GM19238 (cell line): ENCODE results near the gene DLG2.
"Not testable (repeated sequence)": the region's sequence is repeated elsewhere in the genome, so short reads cannot be mapped to it uniquely, and the experiment has no call there.

ENCODE experiments used
- DNase-seq: peaks from one replicate; pipeline ENCODE4 v3.0.0; 2011; ENCODE audit warnings: low spot score; ENCODE audit not compliant: insufficient read length

DLG2 gene

DNA sequence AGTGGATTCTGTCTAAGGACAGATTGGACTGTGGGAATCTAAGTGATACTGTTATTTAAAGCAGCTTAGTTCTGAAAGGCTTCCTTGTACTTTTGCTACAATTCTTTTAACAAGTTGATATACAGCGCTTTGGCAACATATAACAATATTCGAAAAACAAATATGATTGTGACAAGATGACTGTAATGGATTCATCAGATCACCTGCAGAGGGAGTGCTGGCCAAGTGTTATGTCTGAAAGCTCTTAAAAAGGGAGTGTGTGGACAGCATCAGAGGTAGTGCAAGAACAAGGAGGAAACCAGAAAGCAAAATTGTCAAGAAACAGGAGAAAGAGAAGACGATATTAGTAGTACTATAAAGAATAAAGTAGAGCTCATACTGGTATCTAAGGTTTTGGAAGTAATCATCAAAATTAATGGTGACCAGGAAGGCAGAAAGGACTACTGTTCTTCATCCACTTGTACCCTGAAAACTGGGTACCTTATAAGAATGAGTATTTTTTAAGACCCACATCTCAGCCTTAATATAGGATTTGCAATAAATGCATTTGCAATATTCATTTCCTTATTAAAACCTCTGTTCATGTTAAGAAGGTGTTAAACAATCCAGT is 1229.0 kb downstream of the DLG2 start:
- DNase-seq = no peak

DNA sequence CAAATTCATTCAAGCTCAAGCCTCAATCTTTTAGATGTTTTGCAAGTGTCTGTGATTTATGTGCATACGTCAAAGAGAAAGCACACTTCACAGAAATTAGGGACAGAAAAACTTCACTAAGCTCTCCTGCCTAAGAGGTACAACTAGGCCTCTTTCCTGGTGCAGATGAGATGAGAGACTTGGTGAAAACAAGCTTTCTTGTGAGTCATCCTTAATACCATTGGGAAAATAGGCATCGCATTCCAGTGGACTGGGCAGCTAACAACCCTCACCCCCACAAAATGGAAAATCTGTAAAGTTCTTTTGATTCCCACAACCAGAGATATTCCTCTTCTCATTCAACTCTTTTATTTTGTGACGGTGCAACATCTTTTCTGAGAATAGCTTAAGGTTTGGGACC is 1230.6 kb downstream of the DLG2 start:
- no peak for DNase-seq

DNA sequence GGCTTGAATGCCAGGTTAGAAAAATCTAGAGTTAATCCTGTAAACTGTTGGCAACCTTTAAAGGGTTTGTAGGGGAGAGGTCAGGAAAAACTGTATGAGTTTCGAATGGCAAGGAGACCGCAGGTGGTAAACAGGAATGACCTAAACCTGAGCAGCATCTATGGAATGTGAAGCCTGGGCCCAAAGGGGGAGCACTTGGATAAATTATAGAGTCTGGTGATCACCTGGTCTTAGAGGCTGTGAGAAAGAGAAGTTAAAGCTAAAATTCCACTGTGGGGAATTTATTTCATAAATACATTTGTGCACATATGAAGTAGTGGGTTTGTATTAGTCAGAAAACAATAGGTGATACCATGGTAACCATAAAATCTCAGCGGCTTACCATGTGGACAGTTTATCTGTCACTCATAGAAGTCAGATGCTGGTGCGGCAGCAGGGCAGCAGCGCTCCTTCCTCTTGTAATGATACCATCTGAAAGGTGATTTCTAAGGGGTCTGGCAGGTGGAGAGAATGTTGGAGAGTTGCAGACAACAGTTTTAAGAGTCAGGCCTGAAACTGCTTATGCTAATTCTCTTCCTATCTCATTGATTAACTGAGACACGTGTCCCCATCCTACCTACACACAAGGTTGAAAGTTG is 1236.6 kb downstream of the DLG2 start:
- DNase-seq = no peak

DNA sequence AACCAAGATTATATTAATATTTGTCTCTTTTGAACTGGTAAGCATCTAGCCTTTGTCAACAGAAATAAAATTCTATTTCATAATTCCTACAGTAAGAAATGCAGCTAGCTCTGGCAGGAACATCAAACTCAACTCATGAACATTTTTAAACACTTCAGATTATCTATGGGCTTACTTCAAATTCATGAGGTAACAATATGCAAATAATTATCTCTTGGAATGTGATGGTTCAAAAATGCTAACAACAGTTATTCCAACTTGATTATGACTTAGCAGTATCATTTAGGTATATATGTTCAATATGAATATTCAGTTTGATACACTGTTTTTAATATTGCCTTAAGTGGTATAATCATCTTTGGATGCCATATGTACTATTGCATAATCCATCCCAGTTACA is 1237.4 kb downstream of the DLG2 start:
- no peak for DNase-seq

DNA sequence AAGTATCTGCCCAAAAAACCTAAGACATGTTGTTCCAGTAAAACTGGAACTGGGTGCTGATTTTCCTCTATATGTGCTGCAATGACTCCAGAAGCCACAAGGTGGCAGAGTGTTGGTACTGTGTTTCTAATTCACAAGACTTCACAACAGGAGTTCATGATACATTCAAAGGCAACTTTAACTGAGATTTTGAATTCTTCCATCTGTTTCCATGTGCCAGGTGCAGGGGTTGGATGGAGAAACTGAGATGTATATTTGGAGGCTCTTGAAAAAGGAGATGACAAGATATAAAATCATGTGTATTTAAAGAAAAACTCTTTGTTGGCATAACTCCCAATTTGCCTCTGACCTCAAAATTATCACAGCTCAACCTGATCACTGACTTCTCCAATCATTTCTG is 1242.4 kb downstream of the DLG2 start:
- no peak for DNase-seq

DNA sequence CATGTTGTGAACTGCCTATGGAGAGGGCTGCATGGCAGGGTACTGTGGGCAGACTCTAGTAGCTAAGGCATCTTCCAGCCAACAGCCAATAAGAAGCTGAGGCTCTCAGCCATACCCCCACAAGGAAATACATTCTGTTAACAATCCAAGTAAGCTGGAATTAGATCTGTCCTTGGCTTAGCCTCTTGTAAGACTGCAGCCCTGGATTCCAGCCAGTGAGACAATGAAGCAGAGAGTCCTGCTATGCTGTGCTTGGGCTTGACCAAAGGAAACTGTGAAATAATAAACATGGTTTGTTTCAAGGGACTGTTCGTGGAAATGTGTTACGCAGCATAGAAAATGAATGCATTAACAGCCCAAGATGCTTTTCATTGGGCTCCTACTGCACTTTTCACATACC is 1243.6 kb downstream of the DLG2 start:
- DNase-seq = no peak

DNA sequence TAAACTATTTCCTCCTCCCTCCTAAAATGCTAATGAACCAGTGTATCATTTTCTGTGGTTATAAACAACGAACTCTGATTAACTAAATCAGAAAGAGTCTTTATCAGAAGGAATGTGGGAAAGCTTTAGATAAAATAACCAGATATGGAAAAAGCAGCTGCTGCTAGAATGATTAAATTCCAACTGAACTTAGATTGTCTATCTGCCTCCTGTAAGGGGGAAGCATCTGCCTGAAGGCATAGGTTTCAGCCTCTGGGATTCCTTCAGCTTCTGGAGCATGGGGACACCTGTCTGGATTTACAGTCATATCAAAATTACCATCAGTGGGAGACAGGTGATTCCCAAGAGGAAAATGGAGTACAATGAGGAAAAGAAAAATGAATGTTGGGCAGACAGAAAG is 1245.5 kb downstream of the DLG2 start:
- no peak for DNase-seq

DNA sequence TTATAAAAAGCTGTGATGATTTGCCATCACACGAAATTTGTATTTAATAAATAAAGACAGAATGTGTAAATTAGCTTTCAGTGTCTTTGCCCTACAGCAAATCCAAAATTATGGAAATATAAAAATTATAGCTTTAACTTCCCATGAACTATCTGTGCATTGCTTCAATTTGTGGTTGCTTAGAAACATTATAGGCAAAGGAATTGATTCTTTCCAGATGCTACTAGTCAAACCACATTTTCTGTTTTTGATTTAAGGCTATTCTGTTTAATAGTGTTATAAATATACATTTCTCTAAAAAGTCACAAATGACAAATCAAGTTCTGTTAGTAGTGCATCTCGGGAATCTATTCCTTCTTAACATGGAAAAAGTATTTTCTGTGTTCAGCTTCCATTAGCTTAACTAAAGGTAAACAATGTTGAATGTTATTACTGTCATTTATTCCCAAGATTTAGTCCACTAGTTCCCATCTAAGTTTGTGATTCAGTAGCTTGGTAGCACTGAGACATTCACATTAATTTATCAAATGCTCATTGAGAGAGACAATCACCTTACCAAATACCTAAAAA is 1254.7 kb downstream of the DLG2 start:
- no peak for DNase-seq

DNA sequence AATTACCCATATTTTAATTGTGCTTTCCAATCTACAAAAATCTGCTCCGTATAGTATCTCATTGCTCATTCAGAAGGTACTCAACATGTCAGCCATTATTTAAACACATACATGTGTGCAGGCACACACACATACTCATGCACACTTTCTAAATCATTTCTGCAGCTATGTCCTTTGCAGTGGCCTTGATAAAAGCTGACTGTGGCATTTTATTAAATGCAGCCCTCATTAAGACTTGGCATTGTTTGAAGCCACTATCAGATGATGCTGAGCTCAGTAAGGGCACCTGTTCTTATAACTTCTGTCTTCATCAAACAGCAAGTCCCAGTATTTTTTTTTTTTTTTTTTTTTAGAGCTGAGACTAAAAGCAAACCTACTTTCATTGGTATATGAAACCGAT is 1269.1 kb downstream of the DLG2 start:
- no peak for DNase-seq

DNA sequence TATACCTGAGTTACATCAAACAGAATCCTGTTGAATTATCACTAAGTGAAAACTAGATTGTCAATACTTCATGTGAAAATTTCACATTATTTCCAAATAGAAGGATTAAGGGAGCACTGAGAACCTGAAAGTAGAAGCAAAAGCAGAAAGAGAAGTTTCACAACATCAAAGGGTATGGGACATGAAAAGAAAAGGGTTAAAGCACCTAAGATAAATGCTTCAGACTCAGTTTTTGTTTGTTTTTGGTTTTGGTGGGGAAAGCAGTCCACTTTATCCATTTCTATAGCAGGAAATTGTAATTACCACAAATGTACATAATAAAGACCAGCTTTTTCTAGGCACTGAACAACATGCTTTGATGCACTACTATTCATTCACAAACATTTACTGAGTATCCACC is 1271.2 kb downstream of the DLG2 start:
- DNase-seq = no peak

DNA sequence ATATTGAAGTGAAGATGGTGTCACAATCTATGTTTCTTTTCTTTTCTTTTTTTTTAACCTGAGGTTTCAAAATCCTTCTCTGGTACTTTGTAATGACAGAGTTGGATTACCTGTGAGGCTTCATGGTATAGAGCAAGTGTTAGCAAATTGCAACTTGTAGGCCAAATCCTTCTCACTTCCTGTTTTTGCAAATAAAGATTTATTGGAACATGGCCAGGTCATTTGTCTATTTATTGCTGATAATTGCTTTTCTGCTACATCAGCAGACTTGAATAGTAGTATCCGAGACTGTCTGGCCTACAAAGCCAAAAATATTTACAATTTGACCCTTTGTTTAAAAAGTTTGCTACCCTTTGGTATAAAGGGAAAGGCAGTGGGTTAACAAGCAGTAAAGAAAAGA is 1281.5 kb downstream of the DLG2 start:
- DNase-seq = no peak

DNA sequence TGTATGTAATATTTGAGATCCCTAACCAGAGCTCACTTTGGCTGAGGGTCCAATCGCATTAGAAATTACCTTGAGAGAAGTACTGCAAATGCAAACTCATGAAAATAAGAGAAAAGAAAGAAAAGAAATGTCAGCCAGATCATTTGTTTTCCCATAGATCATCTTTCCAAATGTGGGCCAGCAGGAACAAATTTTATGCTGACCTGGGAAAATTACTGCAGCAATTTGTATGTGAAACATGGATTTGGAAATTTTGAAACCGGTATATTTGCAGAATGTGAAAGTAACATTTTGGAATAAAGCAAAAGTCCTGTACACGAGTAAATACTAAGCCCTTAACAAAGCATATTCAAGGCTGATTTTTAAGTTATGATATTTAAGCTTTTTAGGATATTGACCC is 1282.1 kb downstream of the DLG2 start:
- DNase-seq = no peak

DNA sequence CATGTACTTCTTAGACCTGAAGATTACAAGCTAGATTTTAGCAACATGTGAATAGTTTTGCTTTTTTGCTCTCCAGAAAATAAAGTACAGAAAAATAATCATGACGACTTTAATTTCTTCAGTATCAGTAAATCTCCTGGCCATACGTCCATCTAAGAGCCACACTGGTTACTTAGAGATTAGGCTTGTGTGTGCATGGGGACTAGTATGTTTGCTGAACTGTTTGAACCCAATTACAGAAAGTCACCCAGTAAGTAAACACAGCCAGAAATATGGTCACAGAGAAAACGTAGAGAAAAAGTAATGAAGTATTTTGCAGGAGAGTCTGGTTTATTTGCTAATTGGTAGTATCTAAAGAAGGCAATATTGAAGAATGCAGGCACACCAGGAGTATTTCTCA is 1287.3 kb downstream of the DLG2 start:
- no peak for DNase-seq

DNA sequence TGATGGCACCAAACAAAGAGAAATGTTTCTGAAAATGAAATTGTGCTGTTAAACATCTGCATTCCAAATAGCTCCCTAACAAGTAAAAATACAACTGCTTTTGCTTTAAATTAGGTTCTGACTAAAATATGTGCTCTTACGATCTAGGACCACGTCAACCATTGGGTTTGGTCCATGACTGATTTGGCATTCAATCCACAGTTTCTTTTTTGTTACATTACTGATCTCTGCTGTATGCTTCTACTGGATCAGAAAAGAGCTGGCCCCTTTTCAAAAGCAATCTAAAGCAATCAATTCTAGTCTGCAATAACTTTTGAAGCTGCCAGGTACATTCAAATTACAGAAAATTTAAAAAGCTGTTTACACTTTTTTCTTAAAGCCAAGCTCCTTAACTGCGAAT is 1293.9 kb downstream of the DLG2 start:
- no peak for DNase-seq

DNA sequence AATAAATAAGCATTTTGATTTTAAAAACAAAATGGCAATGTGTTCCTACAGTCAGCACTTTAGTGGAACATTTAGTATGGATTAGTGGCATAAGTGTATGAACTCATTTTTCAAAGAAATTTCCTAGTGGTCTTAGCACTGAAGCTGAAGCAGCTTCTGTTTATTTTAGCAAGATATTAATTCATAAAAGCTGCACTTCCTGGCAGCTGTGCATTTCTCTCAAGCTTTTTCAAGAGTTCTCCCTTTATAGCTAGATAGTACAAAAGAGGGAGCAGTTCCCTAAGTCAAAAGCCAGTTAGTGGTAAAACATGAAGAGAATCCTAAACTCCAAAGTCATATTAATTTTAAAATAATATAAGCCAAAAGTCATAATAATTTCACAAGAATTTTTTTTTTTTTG is 1304.9 kb downstream of the DLG2 start:
- no peak for DNase-seq

DNA sequence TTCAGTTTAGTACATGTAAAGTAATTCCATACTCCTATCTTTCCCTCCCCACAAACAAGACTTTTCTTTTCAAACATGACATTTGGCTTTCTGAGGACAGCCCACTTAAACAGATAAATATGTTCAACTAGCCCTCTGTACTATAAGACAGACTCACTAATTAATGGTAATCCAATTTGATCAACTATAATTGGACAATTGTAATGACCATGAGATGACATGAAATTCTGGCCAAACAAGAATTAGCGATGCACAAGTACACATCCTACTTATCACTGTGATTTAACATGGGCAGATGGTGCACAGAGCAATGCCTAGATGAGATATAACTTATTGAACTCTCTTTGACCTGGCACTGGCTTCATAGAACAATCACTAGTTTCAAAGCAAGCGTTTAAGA is 1307.3 kb downstream of the DLG2 start:
- no peak for DNase-seq

DNA sequence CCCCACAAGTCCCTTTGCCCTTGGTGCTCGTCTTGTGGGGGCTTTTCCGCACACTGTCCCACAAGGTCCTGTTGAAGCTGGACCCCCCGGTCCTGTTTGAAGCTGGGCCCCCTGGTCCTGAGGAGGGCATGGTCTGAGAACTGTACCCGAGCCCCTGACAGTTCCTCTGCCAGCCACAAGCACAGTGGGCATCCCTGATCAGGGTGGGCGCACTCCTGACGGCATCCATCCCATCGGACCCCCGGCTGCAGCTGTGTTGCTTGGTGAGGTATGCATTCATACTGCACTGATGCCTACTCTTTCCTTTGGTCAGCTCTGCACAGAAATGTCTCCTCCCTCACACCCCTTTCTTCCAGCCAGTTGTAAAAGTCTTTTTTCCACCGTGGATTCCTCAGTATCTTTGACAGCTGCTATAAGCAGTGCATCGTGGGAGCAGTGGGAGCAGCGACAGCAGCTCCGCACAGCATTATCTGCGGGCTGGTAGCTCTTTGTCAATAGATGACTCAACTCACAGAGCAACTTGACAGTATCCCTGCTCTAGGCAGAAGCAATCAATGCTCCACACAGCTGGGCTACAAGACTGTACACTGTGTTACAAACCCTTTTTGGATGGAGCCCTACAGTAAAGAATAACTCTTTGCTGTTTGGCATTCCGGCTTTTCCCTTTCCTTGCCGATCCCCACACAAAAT is 1310.1 kb downstream of the DLG2 start:
- no peak for DNase-seq

DNA sequence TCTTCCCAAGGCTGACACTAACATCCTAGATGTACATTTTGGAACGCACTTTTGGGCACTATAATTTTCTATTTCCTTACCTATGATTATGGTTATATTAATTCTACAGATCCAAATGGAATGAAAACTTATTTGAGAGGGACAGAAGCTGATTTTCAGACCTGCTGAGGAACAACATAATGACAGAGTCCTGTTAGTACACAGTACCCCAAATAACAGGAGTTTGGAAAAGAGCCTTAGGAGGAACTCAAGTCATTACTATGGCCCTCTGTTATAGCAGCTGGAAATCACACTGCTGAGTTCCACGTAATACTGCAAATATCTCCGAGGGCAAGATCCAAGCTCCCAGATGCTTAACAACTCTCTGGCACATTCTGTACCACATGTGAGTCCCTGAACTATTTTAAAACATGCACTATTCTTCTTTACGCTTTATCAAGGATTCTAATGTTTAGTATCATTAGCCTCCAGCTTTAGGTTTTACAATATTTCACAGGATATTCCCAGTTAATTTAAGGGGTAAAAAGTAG is 1313.2 kb downstream of the DLG2 start:
- no peak for DNase-seq

DNA sequence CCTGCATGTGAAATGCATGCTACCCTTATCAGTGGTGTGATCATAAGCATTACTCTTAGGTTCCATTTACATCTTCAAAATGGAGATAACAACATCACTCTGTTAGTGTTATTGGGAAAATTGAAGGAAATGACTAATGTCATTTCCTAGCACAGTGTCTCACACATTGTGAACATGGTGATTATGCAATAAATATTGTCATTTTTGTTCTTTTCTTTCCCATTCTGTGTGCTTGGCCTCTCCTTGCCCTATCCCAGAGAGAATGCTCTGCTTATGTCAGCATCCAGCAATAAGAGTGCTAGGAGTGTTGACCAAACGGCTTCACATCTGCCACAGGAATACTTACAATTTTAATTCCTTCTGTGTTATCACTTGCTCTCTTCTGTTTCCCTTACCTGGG is 1316.9 kb downstream of the DLG2 start:
- DNase-seq = no peak

DNA sequence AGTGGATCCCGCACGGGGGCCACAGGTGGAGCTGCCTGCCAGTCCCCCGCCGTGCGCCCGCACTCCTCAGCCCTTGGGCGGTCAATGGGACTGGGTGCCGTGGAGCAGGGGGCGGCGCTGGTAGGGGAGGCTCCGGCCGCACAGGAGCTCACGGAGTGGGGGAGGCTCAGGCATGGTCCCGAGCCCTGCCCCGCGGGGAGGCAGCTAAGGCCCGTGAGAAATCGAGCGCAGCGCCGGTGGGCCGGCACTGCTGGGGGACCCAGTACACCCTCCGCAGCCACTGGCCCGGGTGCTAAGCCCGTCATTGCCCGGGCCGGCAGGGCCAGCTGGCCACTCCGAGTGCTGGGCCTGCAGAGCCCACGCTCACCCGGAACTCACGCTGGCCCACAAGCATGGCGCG is 1318.7 kb downstream of the DLG2 start:
- DNase-seq = not testable (repeated sequence)

DNA sequence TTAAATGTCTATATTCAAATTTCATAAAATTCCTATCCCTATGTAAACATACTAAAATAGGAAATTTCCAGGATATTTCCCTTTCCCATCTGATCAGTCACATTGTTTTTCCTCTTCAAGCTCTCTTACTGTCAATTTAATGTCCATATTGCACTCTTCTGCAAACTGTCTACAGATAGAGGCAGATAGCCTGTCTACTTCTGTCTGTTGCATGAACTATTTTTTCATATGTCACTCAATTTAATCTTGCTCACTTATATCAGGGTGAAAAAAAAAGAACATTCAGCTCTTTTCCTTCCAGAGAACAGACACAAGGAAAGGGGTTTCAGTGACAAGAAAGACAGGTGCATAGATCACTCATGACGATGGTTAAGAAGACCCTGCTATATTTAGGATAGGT is 1327.1 kb downstream of the DLG2 start:
- no peak for DNase-seq

DNA sequence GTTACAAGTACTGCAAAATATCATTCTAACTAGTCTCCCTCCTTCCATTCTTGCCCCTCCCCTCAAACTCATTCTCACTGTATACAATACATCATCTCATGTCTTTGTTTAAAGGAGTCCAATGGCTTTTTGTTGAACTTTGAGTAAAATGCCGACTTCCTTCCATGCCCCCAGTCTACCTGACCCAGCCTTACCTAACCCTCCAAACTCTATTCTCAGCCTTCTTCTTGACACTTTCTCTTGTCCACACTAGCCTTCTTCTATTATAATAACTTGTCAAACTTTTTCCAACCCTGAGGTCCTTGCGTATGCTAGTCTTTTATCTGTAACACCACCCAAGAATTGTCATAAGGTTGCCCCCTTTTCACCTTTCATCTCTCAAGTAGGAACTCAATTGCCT is 1329.6 kb downstream of the DLG2 start:
- DNase-seq = no peak

DNA sequence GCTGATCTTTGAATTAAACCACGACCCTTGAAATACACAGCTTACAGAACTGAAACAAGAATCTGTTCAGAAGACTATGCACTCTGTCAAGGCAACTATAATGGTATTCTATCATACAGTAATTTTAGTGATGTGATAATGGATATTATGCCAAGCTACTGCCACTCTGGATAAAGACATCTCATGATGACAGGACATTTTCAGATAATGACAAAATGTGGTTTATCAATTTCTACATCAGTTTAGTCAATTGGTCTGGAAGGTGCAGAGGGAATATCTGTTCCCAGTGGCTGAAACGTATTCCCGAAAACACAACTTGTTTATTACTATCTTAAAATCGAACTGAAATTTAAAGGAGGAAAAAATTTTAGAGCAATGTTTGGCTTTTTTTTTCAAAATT is 1331.3 kb downstream of the DLG2 start:
- no peak for DNase-seq
